Measurements from ENCODE around the gene FBXO7.

FBXO7 gene

DNA sequence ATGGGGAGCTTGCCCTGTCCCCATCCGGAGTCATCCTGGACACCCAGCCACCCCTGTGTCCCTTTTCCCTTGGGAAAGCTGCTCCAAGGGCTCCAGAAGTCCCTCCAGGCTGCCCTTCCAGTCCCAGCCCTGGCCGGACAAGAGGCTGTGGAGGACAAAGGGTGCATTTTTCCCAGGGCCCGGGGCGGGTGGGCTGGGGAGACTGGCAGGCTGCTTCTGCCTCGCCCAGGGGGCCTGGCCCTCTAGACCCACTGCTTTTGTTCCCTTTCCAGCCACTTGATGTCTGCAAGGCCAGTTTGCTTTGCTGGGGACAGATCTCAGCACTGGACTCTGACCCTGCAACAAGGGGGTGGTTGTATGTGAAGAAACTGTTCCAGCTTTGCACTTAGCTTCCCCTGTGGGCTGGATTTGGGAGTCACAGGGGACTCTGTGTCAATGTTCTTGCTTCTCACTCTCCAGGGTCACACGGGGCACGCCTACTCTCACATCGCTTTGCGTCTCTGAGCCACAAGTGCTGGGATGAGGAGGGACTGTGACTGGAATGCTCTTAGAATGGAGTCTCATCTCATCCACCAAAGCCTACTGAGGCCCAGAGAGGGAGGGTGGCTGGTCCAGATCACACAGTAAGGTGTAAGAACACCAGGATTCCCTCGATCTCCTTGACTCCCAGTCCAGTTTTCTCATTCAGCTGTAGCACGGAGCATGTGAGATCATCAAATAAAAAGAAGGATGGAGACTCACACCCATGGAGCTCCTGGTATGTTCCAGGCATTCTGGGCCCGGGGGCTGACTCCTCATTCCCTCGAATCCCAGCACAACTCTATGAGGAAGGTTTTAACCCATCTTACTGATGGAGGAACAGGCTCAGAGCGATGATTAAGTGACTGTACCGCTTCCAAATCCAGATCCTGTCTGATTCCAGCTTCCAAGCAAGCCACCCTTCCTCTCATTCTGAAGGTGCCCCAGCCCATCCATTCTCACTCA lies 59.9 kb downstream of the FBXO7 start:
- 93% methylated on average over 15 of the region's 15 CpGs for WGBS (ENCODE audit: insufficient coverage)
- Histone ChIP-seq H3K36me3 (ENCODE audit: control insufficient read depth in 4 of 4, insufficient read depth in 4 of 4, low read length in 3 of 4) (no peaks in the 10 kb centered on the region), H3K9me3 (ENCODE audit: control extremely low read depth in 1 of 5, control insufficient read depth in 4 of 5, insufficient read depth in 2 of 5, low read depth in 1 of 5, low read length in 4 of 5) (no peaks in the 10 kb centered on the region), H3K4me1 (ENCODE audit: control extremely low read depth in 1 of 4, control insufficient read depth in 4 of 4, insufficient read depth in 4 of 4, low read length in 3 of 4) (peaks cover 0 to 2% (median under 1%) of the 10 kb centered on the region in 4 experiments), H3K4me3 (ENCODE audit: control insufficient read depth in 1 of 7, extremely low read depth in 1 of 7, insufficient read depth in 4 of 7, low read depth in 2 of 7, low read length in 6 of 7) (no peak overlapping the region), H3K27ac (ENCODE audit: insufficient read depth in 1 of 2, low read depth in 1 of 2, low read length in 2 of 2, poor library complexity in 1 of 2, severe bottlenecking in 2 of 2) (no peak overlapping the region), H3K27me3 (replicated peaks in 2 of 5; ENCODE audit: control insufficient read depth in 4 of 5, insufficient read depth in 5 of 5, low read length in 4 of 5) (peaks cover 0 to 3% (median 0%) of the 10 kb centered on the region in 5 experiments)
- CTCF ChIA-PET, result interaction anchor here (0.6 to 0.9 kb wide), 4 partner anchors 60 to 484 kb away, joined by 3 read pairs; no protein-coding TSS in a partner anchor
- DNase-seq, result no peak
- POLR2A ChIA-PET, result no interaction called here

DNA sequence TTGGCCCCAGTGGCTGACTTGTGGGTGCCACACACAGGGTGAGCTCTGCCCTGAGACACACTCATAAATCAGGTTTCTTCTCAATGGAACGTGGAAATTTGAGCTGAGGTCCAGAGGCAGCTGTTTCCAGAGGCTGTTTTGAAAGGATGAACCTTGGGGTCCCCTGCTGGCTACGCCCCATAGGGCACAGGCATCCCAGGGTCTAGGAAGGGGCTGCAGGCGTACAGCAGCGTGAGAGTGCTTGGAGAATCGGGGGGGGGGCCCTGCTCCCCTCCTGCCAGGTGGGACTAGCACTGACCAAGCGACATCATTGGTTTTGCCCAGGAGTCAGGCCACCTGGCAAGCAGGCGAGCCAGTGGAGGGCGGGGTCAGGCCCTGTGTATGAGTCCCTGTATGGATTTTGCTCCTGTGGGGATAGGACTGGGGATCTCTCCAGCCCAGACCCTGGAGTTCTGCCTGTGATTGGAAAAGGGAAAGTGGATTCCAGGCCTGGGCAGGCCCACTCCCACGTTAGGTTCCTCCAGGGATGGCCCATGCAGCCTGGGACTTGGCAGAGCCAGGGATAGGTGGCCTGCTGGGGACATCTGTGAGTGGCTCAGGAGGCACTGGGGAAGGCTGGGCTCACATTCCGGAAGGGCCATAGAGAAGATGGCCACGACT lies 61.0 kb downstream of the FBXO7 start:
- WGBS (ENCODE audit: insufficient coverage), result 90% methylated on average over 10 of the region's 11 CpGs
- Histone ChIP-seq H3K27ac (ENCODE audit: insufficient read depth in 1 of 2, low read depth in 1 of 2, low read length in 2 of 2, poor library complexity in 1 of 2, severe bottlenecking in 2 of 2) (no peak overlapping the region), H3K36me3 (ENCODE audit: control insufficient read depth in 4 of 4, insufficient read depth in 4 of 4, low read length in 3 of 4) (no peaks in the 10 kb centered on the region), H3K27me3 (replicated peaks in 2 of 5; ENCODE audit: control insufficient read depth in 4 of 5, insufficient read depth in 5 of 5, low read length in 4 of 5) (peaks cover 0 to 3% (median 0%) of the 10 kb centered on the region in 5 experiments), H3K4me1 (ENCODE audit: control extremely low read depth in 1 of 4, control insufficient read depth in 4 of 4, insufficient read depth in 4 of 4, low read length in 3 of 4) (peaks cover 0 to 12% (median 5%) of the 10 kb centered on the region in 4 experiments), H3K9me3 (ENCODE audit: control extremely low read depth in 1 of 5, control insufficient read depth in 4 of 5, insufficient read depth in 2 of 5, low read depth in 1 of 5, low read length in 4 of 5) (no peaks in the 10 kb centered on the region), H3K4me3 (ENCODE audit: control insufficient read depth in 1 of 7, extremely low read depth in 1 of 7, insufficient read depth in 4 of 7, low read depth in 2 of 7, low read length in 6 of 7) (no peak overlapping the region)
- CTCF ChIA-PET, result interaction anchor here (0.6 kb wide), 2 partner anchors 59 to 261 kb away, joined by 3 read pairs; no protein-coding TSS in a partner anchor
- DNase-seq, result no peak
- POLR2A ChIA-PET, result interaction anchor here (0.6 kb wide), 1 partner anchor 67 kb away, joined by 4 read pairs; no protein-coding TSS in a partner anchor

- POLR2A ChIA-PET, result no interaction called here
- WGBS (ENCODE audit: insufficient coverage), result 57% methylated on average over 1 of the region's 2 CpGs
Observed at GRCh38 chr22:32536352-32536751, 61.7 kb downstream of the FBXO7 start.

DNA sequence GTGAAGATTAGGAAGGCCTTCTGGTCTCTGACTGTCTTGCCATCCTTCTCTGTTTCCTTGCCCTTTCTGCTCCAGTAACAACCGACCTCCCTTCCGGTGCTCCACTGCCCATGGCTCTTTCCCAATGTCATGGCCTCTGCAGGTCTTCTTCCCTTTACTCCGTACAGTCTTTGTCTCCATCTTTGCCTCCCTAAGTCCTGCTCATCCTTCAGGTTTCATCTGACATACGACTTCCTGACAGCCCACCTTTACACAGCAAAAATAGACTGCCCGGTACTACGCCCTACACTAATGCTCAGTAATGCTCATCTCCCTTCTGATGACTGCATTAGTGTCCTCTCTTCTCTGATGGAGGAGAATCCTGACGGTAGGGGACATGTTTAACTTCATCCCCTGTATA lies 63.9 kb downstream of the FBXO7 start:
- POLR2A ChIA-PET, result no interaction called here
- WGBS (ENCODE audit: insufficient coverage), result 95% methylated on average over 6 of the region's 7 CpGs
- no peaks in the 10 kb centered on the region for H3K9me3 ChIP-seq (ENCODE audit: control extremely low read depth in 1 of 5, control insufficient read depth in 4 of 5, insufficient read depth in 2 of 5, low read depth in 1 of 5, low read length in 4 of 5)
- DNase-seq, result no peak
- peaks cover 0 to 3% (median 0%) of the 10 kb centered on the region in 5 experiments for H3K27me3 ChIP-seq (replicated peaks in 2 of 5; ENCODE audit: control insufficient read depth in 4 of 5, insufficient read depth in 5 of 5, low read length in 4 of 5)
- peaks cover 0 to 12% (median 5%) of the 10 kb centered on the region in 4 experiments for H3K4me1 ChIP-seq (ENCODE audit: control extremely low read depth in 1 of 4, control insufficient read depth in 4 of 4, insufficient read depth in 4 of 4, low read length in 3 of 4)
- H3K4me3 ChIP-seq (ENCODE audit: control insufficient read depth in 1 of 7, extremely low read depth in 1 of 7, insufficient read depth in 4 of 7, low read depth in 2 of 7, low read length in 6 of 7), result no peak overlapping the region
- H3K27ac ChIP-seq (ENCODE audit: insufficient read depth in 1 of 2, low read depth in 1 of 2, low read length in 2 of 2, poor library complexity in 1 of 2, severe bottlenecking in 2 of 2), result no peak overlapping the region
- CTCF ChIA-PET, result interaction anchor here (0.8 to 1.2 kb wide), 4 partner anchors 9 to 459 kb away, joined by 3 read pairs; no protein-coding TSS in a partner anchor
- no peaks in the 10 kb centered on the region for H3K36me3 ChIP-seq (ENCODE audit: control insufficient read depth in 4 of 4, insufficient read depth in 4 of 4, low read length in 3 of 4)

More at GRCh38 chr22:32536352-32536751, 61.7 kb downstream of the FBXO7 start:
- no peak overlapping the region for H3K4me3 ChIP-seq (ENCODE audit: control insufficient read depth in 1 of 7, extremely low read depth in 1 of 7, insufficient read depth in 4 of 7, low read depth in 2 of 7, low read length in 6 of 7)
- no peak overlapping the region for H3K27ac ChIP-seq (ENCODE audit: insufficient read depth in 1 of 2, low read depth in 1 of 2, low read length in 2 of 2, poor library complexity in 1 of 2, severe bottlenecking in 2 of 2)
- H3K36me3 ChIP-seq (ENCODE audit: control insufficient read depth in 4 of 4, insufficient read depth in 4 of 4, low read length in 3 of 4), result no peaks in the 10 kb centered on the region
- CTCF ChIA-PET, result no interaction called here
- H3K4me1 ChIP-seq (ENCODE audit: control extremely low read depth in 1 of 4, control insufficient read depth in 4 of 4, insufficient read depth in 4 of 4, low read length in 3 of 4), result peaks cover 0 to 12% (median 5%) of the 10 kb centered on the region in 4 experiments
- no peak for DNase-seq
- H3K27me3 ChIP-seq (replicated peaks in 2 of 5; ENCODE audit: control insufficient read depth in 4 of 5, insufficient read depth in 5 of 5, low read length in 4 of 5), result peaks cover 0 to 3% (median 0%) of the 10 kb centered on the region in 5 experiments
- no peaks in the 10 kb centered on the region for H3K9me3 ChIP-seq (ENCODE audit: control extremely low read depth in 1 of 5, control insufficient read depth in 4 of 5, insufficient read depth in 2 of 5, low read depth in 1 of 5, low read length in 4 of 5)

- 28% methylated on average over 10 of the region's 10 CpGs for WGBS (ENCODE audit: insufficient coverage)
- POLR2A ChIA-PET, result no interaction called here
- CTCF ChIA-PET, result interaction anchor here (0.8 to 1.2 kb wide), 5 partner anchors 10 to 457 kb away, joined by 3 read pairs; no protein-coding TSS in a partner anchor
- H3K4me3 ChIP-seq (ENCODE audit: control insufficient read depth in 1 of 7, extremely low read depth in 1 of 7, insufficient read depth in 4 of 7, low read depth in 2 of 7, low read length in 6 of 7), result no peak overlapping the region
- DNase-seq, result peak in 2 of 3 donors; percentile 78 to 79
- H3K9me3 ChIP-seq (ENCODE audit: control extremely low read depth in 1 of 5, control insufficient read depth in 4 of 5, insufficient read depth in 2 of 5, low read depth in 1 of 5, low read length in 4 of 5), result no peaks in the 10 kb centered on the region
- H3K27me3 ChIP-seq (replicated peaks in 2 of 5; ENCODE audit: control insufficient read depth in 4 of 5, insufficient read depth in 5 of 5, low read length in 4 of 5), result no peaks in the 10 kb centered on the region
- H3K27ac ChIP-seq (ENCODE audit: insufficient read depth in 1 of 2, low read depth in 1 of 2, low read length in 2 of 2, poor library complexity in 1 of 2, severe bottlenecking in 2 of 2), result no peak overlapping the region
- peaks cover 0 to 12% (median 5%) of the 10 kb centered on the region in 4 experiments for H3K4me1 ChIP-seq (ENCODE audit: control extremely low read depth in 1 of 4, control insufficient read depth in 4 of 4, insufficient read depth in 4 of 4, low read length in 3 of 4)
- no peaks in the 10 kb centered on the region for H3K36me3 ChIP-seq (ENCODE audit: control insufficient read depth in 4 of 4, insufficient read depth in 4 of 4, low read length in 3 of 4)
Observed at GRCh38 chr22:32539631-32540421, 65.2 kb downstream of the FBXO7 start.

DNA sequence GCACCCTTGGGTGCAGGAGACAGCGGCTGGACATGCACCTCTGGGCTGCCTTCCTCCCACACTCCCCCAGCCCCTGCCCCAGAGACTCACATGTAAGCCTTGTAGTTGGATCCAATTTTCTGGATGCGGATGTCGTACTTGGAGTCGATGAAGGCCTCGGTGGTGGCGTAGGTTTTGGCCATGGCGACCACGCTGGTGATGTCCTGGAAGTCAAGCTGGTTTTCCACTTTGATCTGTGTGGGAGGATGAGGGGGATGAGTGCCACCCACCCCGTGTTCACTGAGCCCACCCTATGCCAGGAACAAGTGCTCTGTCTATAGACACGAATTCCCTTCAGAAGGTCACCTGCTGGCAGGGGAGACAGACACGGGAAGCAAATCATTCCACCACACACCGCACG lies 66.9 kb downstream of the FBXO7 start:
- WGBS (ENCODE audit: insufficient coverage), result 98% methylated on average over 12 of the region's 13 CpGs
- H3K4me3 ChIP-seq (ENCODE audit: control insufficient read depth in 1 of 7, extremely low read depth in 1 of 7, insufficient read depth in 4 of 7, low read depth in 2 of 7, low read length in 6 of 7), result no peak overlapping the region

More for the DNA sequence above, 66.9 kb downstream of the FBXO7 start:
- no peaks in the 10 kb centered on the region for H3K9me3 ChIP-seq (ENCODE audit: control extremely low read depth in 1 of 5, control insufficient read depth in 4 of 5, insufficient read depth in 2 of 5, low read depth in 1 of 5, low read length in 4 of 5)
- ChIA-PET CTCF (interaction anchor here (1.4 kb wide), 1 partner anchor 255 kb away, joined by 4 read pairs; no protein-coding TSS in a partner anchor), POLR2A (no interaction called here)
- H3K4me1 ChIP-seq (ENCODE audit: control extremely low read depth in 1 of 4, control insufficient read depth in 4 of 4, insufficient read depth in 4 of 4, low read length in 3 of 4), result peaks cover 0 to 12% (median 5%) of the 10 kb centered on the region in 4 experiments
- DNase-seq, result no peak
- no peaks in the 10 kb centered on the region for H3K27me3 ChIP-seq (replicated peaks in 2 of 5; ENCODE audit: control insufficient read depth in 4 of 5, insufficient read depth in 5 of 5, low read length in 4 of 5)
- no peak overlapping the region for H3K27ac ChIP-seq (ENCODE audit: insufficient read depth in 1 of 2, low read depth in 1 of 2, low read length in 2 of 2, poor library complexity in 1 of 2, severe bottlenecking in 2 of 2)
- H3K36me3 ChIP-seq (ENCODE audit: control insufficient read depth in 4 of 4, insufficient read depth in 4 of 4, low read length in 3 of 4), result no peaks in the 10 kb centered on the region

All from common myeloid progenitor, CD34-positive (primary cell).